Measurements from ENCODE around the gene ZRANB2. TPM values are rescaled to one million over a fixed set of nuclear protein-coding genes. Genes with fewer than 3 reads are reported as not detected.

Gene ZRANB2
- total RNA-seq, 1 donor from 2014 or later = 33.2 TPM

- no peak for DNase-seq
Measured at GRCh38 chr1:71068325-71069240, 12.3 kb downstream of the ZRANB2 start.

GRCh38 chr1:71054791-71055190, 26.0 kb downstream of the ZRANB2 start:
- no peak for DNase-seq

DNA sequence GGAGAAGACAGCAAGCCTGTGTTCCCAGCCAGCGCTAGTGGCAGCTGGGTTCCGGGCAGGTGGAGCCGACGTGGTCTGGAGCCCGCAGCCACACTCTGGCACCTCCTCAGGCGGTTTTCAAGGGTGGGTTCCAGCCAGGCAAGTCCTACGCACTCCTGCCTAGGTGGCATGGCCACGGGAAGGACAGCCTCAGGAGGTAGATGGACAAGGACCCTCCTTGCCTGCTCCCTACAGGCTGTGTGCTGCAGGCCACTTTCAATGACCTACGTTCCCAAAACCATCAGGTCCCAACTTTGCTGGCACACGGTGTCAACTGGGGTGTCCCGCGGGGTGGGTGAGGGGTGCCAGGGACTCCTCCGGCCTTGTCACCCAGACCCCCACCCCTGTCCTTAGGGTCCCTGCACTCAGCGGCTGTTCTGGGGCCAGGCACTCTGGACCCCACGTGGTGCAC, 26.5 kb downstream of the ZRANB2 start:
- no peak for DNase-seq

DNA sequence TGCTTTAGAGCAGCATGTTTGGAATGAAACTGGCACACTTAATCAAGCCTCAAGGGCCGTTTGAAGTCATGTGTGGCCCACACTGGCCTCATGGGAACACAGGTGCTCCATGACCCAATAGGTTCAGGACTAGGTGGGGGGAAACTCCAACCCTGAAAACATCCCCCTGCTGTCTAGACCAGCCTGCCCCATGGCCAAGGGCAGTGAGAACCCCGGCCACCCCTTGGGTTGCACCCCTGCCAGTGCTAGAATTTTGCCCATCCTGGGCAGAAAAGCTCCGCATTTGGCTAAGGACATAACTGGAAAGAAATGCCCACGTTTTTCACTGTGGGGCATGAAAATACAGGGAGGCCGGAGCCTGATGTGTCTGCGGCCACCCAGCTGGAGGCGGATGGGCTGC, 27.1 kb downstream of the ZRANB2 start:
- no peak for DNase-seq

- no peak for DNase-seq
Measured at GRCh38 chr1:71053146-71053545, 27.7 kb downstream of the ZRANB2 start.

GRCh38 chr1:71049951-71050598, 30.8 kb downstream of the ZRANB2 start:
- DNase-seq = peak; percentile 86

DNA sequence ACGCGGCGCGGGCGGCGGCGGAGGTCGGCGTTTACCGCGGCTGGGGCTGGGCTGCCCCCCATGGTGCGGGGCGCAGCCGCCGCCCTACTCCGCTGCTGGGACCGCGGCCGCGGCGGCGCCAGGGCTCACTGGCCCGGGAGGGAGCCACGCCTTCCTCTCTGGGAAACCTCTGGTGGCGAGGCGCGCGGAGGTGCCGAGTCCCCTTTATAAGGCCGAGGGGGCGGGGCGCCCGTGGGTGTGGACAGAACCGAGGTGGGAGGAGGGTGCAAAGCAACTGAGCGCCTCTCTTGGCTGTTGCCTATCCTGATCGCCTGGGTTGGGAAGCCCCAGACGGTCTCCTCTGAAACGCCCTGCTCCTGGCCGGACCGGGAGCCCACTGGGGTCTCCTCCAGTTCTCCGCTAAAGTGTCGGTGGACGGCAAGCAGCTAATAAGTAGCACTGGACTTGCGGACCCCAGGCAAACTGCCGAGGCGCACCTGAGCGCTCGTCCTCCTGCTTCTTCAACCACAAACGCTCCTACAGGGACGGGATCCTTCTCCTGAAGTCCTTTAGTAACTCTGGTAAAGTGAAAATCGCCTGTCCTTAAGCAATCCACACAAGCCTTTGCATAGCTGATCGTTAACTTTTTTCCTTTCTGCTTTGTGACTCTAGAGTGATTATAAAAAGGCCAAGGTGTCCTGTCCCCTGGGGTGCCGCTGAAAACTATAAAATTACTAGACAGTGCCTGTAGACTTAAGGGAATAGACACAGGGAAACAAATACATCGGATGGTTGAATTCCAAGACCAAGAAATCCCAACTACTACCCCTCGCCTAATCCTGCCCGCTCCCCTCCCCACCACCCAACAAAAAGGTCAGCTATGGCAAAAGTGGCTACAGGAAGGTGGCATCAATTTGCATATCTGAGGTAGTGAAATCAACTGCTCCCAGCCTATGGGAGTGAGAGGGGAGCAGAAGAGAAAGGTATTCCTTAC, 32.9 kb downstream of the ZRANB2 start, which contains the start of gene PTGER3:
Gene PTGER3, minus strand, starts transcription at position 182 of the 973 bp plus-strand sequence. CDS start 239 bp downstream, outside the sequence.
- DNase-seq = peak; percentile 9

DNA sequence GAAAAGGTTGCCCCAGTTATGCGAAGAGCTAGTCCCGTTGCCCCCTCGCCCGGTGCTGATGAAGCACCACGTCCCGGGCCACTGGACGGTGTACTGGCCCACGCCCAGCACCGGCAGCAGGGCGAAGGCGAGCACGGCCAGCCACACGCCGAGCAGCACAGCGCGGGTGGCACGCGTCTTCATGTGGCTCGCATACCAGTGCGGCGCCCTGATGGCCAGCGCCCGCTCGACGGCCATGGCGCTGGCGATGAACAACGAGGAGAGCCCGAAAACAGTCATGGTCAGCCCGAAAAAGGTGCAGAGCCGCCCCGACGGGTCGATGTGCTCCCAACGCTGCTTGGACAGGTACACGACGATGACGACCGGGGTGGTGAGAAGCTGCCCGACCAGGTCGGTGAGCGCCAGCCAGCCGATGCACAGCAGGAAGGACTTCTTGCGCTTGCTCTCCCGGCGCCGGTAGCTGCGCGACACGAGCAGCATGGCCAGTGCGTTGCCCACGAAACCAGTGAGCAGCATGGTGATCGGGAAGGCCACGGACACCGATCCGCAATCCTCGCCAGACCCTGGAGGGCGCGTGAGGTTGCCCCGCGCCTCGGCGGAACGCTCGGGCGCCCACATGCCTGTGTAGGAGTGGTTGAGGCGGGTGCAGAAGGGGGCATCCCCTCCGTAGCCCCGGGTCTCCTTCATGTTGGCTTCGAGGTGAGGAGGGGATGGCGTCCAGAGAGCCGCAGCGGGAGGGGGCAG, 33.8 kb downstream of the ZRANB2 start:
- DNase-seq = peak; percentile 17

GRCh38 chr1:71045463-71046028, 35.3 kb downstream of the ZRANB2 start:
- DNase-seq = no peak

- no peak for DNase-seq
Measured at GRCh38 chr1:71044833-71045232, 36.0 kb downstream of the ZRANB2 start.

DNA sequence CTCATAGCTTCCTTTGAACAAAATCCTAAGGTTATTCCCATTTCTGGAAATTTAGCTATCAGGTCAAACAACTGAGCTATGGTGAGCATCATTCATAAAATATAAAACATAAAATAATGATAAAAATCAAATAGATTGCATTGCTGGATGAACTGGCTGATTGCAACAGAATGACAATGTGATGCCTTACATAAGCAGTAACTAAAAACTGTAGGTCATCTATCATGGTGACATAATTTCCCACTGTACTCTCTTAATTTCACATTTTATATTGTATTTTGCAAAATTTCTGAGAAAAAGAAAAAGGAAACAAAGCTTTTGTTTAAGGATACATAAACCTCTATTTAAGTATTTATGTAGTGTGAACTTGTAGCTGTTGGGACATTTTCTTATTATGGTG, 37.8 kb downstream of the ZRANB2 start:
- DNase-seq = no peak

- DNase-seq = no peak
Measured at GRCh38 chr1:71041806-71042205, 39.0 kb downstream of the ZRANB2 start.

DNA sequence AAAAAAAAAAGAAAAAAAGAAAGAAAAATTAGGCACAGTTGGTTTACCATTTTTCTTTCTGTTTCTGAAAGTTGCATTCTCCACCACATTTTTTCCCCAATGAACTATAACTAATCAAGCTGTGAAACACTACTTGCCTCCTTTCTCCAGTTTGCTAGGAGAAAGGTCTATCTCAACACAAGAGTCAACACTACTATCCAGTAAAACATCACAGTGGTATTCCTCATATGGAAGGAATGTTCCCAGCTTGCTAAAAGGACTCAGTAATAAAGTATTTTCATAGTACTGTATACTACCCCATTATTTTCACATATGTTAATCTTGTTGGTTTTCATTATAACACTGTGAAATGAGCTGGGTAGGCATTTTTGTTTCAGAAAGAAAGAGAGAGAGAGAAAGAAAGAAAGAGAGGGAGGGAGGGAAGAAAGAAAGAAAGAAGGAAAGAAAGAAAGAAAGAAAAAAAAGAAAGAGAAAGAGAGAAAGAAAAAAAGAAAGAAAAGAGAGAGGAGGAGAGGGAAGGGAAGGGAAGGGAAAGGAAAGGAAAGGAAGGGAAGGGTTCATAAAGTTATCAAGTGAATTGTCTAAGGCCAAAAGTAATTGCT, 41.1 kb downstream of the ZRANB2 start:
- no peak for DNase-seq

DNA sequence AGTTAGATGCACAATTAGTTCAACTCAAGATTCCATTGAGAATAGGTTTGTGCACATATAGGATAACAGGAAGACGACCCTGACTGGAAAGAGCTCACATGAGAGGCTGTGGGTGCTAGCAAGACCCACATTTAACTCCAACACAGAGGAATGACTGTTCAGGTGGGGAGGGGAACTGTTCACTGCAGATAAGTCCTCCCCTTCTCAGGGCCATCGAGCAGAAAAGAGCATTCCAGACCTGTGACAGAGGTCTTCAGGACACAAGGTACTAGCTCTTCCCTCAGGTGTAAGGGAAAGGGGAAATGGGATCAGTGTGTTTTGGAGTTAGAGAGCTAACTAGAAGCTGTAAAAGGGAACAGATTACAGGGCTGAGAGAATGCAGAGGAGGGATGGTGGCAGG, 41.9 kb downstream of the ZRANB2 start:
- no peak for DNase-seq

DNA sequence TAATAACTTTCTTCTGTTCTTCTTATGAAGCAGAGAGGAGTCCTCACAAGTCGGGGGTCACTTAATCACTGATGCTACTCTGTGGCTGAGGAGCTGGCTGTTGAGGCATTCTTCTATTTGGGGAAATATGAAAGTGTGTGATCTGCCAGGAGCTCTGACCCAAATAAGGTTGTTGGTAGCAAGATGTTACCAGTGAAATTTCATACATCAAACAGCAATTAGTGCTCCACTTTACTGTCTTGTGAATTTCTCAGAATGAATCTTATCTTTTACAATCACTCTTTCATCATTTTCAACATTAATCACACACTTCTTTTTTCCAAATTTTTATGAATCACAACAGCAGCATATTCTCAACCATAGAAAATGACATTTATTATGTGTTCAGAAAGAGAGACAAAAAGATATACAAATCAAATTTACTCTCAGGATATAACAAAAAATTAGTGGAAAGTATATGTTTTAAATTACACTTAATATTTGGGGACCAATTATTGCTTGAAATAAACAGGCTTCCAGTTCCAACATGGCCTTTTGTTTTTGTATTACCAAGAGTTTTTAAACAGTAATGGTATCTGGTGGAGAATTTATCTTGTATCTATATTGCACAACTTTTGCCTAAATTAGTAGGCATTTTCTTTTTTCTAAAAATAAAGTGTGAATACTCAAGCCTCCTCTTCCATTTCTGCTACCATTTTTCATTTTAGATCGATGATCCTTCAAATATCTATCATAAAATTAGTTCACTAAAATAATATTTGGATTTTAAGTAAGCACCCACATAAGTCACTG, 42.8 kb downstream of the ZRANB2 start:
- no peak for DNase-seq

DNA sequence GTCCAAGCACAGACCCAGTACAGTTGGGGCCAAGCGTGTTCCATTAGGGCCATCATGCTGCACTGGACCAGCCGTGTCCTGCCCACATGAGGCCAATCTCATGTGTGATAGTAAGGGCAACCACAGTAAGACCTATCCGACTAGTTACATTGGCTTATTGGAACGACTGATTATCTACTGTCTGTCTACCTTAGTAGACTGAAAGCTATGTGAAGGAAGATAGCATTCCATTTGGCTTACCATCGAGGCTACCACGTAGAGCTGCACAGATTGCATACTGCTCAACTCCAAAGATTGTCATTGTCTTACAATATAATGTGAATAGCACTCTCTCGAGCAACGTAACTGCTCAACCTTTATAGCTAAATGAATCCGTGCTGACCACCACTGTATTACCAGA, 43.8 kb downstream of the ZRANB2 start:
- DNase-seq = no peak

DNA sequence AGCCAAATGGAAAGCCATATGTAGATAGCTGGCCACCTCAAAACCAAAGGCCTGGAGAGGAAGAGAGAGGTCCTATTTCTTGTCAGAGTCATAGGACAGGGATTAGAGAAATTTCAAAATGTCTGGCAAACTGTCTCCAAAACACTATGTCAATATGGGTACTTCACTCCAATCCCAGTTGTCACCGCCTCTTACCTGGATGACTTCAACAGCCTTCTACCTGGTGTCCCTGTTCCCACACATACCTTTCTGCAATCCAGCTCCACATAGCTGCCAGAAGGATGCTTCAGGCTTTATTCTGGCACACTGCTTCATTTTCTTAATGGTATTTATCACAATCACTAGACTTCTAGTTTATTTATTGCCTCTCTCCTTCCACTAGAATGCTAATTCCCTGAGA, 47.7 kb downstream of the ZRANB2 start:
- DNase-seq = no peak

GRCh38 chr1:71031426-71031825, 49.4 kb downstream of the ZRANB2 start:
- DNase-seq = no peak

DNA sequence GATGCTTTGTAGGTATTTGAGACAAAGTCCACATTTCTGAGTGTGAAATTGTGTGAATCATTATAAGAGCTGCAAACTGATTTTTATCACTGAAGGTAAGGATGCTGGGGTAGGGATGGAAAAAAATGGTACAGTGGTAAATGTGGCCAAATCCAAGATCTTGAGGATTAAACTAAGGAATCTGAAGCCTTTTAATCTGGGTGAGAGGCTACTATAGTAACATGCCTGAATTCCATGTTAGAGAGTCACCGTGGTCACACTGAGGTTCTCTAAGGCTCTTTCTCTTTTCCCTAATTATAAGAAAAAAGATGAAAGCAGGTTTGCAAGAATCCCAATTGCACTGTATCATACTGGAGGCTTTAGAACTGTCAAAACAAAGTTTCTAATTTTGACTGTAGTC, 50.8 kb downstream of the ZRANB2 start:
- no peak for DNase-seq

DNA sequence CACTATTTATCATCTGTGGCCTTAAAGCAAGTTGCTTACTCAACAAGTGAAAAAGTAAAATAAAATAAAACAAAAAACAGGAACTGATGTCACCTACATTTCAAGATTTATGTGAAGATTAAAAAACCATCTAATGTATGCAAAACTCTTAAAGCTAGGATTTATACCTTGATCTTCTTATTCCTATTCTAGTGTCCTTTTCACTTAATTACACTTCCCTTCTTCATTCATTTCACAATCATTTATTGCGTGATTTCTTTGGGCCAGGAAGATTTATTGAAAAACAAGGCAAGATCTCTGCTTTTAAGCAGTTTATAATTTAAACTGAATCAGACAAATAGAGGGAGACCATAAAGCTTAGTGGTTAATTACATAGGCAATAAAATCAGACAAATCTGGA, 51.9 kb downstream of the ZRANB2 start:
- DNase-seq = no peak
